ENCODE results near the gene KIF26A. TPM values are rescaled to one million over a fixed set of nuclear protein-coding genes. Genes with fewer than 3 reads are reported as not detected.
"Not testable (repeated sequence)": the region's sequence is repeated elsewhere in the genome, so short reads cannot be mapped to it uniquely, and the experiment has no call there.

Gene KIF26A
- total RNA-seq, 1 experiment from 2014 or later: 1.7 TPM

GRCh38 chr14:104207142-104208014, 69.0 kb downstream of the KIF26A start:
- no peak for DNase-seq (ENCODE audit: low read depth)

- DNase-seq (ENCODE audit: low read depth): not testable (repeated sequence)
Measured at GRCh38 chr14:104208015-104208295, 69.6 kb downstream of the KIF26A start.

DNA sequence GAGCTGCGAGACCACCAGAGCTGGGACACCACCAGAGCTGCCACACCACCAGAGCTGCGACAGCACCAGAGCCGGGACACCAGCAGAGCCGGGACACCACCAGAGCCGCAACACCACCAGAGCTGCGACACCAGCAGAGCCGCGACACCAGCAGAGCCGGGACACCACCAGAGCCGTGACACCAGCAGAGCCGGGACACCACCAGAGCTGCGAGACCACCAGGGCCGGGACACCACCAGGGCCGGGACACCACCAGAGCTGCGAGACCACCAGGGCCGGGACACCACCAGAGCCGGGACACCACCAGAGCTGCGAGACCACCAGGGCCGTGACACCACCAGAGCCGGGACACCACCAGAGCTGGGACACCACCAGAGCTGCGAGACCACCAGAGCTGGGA, 69.9 kb downstream of the KIF26A start:
- not testable (repeated sequence) for DNase-seq (ENCODE audit: low read depth)

DNA sequence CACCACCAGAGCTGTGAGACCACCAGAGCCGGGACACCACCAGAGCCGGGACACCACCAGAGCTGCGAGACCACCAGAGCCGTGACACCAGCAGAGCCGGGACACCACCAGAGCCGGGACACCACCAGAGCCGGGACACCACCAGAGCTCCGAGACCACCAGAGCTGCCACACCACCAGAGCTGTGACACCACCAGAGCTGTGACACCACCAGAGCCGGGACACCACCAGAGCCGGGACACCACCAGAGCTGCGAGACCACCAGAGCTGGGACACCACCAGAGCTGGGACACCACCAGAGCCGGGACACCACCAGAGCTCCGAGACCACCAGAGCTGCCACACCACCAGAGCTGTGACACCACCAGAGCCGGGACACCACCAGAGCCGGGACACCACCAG, 70.7 kb downstream of the KIF26A start:
- not testable (repeated sequence) for DNase-seq (ENCODE audit: low read depth)

DNA sequence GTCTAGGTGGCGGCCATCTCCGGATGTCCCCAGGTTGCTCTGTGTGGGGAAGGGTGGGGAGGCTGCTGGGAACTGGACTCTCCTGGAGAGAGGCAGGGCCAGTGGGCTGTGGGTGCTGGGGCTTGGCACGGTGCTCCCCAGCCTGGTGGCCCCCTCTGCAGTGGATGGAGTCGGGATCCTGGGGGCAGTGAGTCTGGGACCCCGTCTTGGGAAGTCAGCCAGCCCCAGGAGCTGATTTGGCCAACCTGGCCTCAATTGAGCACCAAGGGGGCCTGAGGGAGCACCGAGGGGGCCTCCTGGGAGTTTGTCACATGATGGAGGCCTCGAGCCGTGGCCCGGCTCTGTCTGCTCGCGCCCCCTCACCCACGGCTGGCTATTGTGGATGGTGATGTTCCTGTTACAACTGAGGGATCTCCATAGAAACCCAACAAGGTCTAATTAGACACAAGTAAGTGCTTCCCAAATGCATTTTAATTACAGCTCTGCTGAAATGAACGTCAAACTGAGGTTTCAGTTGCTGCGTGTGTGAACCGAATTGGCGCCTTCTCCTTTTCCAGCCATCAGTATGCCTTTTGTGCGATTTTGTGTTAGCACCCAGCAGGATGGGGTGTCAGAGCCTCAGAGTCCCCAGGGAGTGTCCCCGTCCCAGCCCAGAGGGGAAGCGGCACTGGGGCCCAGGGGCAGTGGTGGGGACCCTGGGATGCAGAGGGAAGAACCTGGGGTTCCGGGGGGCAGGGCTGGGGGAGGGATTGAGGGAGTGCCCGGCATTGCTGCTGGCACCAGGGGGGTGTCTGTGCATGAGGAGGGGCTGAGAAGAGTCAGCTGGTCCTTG, 71.8 kb downstream of the KIF26A start:
- no peak for DNase-seq (ENCODE audit: low read depth)

DNA sequence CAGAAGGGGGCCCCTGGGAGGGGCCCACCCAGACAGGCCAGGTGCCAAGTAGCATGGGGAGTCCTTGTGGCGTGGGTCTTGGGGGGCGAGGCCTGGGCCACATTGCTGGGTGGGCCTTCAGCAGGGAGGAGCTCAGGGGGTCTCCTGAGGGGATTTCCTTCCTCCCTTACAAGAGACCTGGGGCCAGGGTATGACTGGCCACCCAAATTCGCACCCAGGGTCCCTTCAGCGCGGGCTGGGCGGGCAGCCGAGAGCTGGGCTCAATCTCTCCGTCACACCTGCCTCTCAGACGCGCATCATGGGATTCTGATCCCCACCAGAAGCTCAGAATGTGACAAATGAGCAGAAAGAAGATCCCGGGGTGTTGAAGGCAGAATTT, 72.4 kb downstream of the KIF26A start:
- DNase-seq (ENCODE audit: low read depth): no peak

DNA sequence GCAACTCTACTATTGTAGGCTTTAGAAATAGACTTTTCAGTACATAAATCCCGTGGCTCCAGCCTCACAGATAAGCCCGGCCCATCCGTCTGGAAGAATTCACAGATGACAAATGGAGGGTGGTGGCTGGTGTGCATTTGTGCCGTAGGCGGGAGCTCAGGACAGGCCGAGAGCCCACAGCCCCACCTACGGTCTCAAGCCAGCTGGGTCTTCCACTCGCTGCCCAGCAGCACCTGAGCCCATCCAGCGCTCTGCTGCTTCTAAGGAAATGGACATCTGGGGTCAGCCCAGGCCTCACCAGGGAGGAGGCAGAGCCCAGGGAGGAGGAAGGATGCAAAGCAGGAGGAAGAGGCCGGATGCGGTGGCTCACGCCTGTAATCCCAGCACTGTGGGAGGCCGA, 72.8 kb downstream of the KIF26A start:
- DNase-seq (ENCODE audit: low read depth): no peak

GRCh38 chr14:104211741-104212140, 73.4 kb downstream of the KIF26A start:
- DNase-seq (ENCODE audit: low read depth): no peak

GRCh38 chr14:104212206-104213095, 74.1 kb downstream of the KIF26A start:
- DNase-seq (ENCODE audit: low read depth): no peak

DNA sequence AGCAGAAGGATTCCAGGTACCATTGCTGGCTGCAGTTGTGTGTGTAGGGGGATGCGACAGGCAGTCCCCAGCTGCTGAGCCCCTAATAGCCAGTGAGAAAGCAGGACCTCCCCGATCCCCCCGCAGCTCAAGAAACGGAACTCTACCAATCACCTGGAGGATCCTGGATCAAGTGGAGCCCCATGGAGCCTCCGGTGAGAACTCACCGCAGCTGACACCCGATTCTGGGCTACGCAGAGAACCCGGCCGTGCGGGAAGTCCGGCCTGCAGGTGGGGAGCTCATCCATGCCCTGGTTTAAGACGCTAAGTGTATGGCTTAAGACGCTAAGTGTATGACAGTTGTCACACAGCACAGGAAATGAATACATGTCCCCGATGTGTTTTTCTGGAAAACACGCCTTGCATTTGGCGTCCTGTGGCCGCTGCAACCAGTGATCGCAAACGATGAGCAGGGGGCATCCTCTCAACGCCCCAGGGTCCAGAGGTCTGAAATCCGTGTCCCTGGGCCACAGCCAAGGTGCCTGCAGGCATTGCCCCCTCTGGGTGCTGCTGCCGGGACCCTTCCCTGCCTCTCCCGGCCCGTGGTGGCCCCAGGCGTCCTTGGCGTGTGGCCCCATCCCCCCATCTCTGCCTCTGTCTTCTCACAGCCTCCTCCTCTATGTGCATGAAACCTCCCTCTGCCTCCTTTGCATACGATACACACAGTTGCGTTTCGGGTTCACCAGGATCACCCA, 75.1 kb downstream of the KIF26A start:
- DNase-seq (ENCODE audit: low read depth): no peak

GRCh38 chr14:104214431-104215218, 76.2 kb downstream of the KIF26A start:
- no peak for DNase-seq (ENCODE audit: low read depth)

DNA sequence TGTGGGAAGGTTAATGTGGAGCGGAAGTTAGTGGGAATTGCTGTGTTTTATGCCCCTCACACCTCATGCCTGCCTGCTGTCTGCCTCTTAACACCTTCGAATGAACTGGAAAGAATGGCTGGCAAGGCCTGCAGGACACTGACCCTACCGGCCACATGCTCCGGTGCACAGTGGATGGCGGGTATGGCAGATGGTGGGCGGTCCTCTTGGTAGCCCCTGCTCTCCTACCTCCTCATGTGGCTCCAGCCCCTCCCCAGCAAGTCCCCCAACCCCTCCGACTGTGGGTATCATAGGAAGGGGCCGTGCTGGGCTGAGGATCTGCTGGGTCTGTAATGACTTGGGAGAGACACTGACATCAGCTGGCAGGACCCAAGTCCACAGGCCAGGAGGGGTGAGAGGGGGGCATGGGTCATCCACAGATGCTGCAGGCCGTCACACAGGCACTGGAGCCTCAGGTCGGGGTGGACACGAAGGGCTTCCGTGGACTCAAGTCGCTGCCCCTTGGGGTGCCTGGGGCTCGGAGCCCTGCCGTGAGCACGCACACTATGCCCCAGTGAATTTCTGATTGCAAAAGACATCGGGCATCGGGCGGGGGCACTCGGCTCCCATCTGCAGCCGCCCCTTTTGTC, 77.4 kb downstream of the KIF26A start:
- DNase-seq (ENCODE audit: low read depth): no peak

DNA sequence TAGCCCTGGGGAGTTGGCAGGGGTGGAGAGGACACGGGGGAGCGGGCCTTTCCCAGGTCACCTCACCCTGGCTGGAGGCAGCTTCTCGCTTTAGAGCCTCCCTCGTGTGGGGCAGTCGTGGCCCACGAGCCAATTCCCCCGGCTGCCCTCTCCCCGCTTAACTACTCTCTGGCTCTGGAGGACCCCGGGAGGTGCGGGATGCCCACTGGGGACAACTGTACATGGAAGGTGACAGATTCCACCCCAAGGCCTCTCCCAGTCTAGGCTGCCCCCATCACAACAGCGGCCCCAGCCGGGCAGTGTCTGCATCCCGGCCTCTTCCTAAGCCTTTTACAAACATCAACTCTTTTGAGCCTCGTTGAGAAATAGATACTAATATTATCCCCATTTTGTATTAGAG, 78.1 kb downstream of the KIF26A start:
- DNase-seq (ENCODE audit: low read depth): no peak

DNA sequence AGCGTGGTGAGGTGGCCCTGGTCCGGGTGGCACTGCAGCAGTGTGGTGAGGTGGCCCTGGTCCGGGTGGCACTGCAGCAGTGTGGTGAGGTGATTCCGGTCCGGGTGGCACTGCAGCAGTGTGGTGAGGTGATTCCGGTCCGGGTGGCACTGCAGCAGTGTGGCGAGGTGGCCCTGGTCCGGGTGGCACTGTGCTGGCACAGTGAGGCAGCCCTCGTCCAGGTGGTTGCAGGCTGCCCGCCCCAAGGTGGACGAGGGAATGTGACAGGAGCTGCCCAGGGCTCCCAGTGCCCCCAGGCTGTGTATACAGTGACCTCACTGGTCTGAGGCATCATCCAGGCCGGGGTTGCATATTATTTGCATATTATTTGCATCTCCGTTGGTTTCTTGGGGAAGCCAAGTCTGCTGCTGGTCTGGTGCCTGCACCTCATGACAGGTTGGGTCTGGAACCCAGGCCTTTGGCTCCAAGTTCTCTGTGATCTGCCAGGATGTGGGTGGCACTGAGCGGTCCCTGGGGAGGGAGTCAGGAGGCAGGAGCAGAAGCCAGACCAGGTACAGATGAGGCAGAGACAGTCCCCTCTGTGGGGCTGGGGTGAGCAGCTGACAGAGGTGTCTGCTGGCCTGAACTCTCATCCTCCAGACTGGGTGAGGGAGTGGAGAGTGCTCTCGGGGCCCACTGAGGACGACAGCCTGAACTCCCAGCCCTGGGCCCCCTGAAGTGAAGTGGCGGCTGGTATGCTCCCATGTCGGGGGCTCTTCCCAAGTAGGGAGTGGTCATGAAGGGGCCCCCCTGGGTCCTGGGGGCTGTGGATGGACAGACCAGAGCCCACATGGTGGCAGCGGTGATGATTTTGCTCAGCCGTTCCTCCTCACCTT, 79.3 kb downstream of the KIF26A start:
- no peak for DNase-seq (ENCODE audit: low read depth)

- no peak for DNase-seq (ENCODE audit: low read depth)
Measured at GRCh38 chr14:104218361-104219180, 80.2 kb downstream of the KIF26A start.

DNA sequence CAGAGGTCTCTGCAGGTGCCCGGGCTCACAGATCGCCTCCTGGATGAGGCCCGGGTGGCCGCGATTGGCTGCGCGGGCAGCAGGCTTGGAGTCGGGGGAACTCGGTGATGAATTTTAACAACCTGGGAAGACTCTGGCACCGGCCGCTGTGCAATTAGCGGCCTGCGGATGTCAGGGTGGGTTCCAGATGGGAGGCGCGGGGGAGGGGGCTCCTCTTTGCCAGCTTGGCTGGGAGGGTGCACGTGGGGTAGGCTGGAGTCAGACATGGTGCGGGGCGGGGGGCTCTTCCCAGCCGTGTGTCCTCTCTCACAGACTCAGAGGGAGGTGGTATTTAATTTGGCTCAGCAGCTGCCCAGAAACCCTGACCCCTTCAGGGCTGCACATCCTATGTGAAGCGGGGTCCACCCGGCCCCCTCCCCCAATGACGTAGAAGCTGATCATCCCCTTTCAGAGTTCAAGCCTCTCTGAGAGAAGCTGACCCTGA, 81.4 kb downstream of the KIF26A start:
- no peak for DNase-seq (ENCODE audit: low read depth)

DNA sequence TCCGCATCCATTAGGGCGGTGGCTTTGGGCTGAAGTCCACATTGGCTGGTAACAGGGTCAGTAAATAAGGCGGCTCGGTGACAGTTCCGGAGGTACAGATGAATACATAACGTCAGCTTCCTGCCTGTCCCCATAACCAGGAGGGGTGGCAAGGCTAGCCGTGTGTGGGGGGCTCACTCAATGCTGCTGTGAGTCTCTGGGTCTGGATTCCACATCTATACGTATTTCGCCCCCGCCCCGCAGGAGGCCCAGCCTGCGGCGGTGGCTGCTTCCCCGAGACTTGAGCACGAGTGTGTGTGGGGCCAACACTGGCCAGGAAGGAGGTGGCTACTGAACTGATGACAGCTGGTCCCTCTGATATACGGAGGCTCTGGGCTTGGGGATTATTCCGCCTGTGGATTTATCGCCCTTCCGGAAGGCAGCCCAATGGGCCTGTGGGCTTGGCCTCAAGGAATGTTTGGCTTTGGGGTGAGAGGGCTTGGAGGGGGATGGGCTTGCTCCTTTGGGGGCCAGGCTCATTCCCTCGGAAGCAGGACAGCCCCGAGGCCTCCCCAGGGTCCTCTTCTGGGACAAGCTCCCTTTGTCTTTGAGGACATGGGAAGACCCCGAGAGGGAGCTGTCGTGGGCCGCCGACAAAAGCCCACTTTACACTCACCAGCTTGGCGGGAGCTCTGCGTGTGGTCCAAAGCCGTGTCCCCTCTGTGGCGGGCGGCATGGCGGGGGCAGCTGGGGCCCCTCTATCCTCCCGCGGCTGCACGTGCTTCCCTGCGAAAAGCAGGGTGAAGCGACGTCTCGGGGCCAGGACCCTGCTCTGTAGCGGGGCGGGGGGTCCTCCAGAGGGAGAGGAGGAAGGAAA, 82.1 kb downstream of the KIF26A start:
- DNase-seq (ENCODE audit: low read depth): no peak
